HG03045 (cell line): ENCODE data around the gene TIGAR.

ENCODE experiments used
- ATAC-seq: cut with Tn5 transposase; IDR thresholded peaks from one replicate; pipeline ENCODE4 v1.9.1; 2021; ENCODE audit warnings: mild to moderate bottlenecking, moderate library complexity; ENCODE audit not compliant: unreplicated experiment

Gene TIGAR

DNA sequence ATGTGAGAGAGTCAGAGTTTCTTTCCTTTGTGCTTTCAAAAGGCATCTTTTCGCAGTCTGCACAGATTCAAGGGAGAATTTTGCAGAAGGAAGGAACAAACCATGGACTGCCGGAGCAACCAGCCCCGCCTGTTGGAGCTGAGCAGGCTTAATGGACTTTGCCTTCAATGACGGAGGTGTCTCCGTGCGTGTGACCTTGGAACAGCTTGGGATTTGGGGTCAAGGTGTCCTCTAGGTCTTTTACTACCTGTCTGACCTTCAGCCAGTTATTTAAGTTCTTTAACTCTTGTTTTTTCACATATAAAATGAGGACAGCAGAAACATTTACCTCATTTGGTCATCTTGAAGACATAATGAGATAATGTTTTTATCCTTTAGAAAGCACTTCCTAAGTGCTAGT lies 54.4 kb downstream of the TIGAR start:
- no peak for ATAC-seq

DNA sequence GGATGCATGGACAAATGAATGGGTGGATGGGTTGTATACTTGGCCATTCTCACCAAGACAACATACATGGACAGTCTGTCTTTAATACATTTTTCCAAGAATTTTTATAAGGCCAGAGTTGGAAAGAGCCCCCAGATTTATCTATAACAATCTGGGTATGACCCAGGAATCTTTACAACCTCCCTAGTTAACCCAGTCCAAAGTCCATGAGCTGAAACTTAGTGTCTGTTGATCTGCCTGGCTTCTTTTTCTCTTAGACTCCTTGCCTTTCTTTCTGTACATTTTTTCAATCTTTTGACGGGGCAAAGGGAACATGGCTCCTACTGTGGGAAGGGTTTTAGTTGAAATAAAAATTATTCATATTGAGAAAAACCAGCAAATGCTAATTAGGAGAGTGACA lies 57.8 kb downstream of the TIGAR start:
- ATAC-seq = no peak

DNA sequence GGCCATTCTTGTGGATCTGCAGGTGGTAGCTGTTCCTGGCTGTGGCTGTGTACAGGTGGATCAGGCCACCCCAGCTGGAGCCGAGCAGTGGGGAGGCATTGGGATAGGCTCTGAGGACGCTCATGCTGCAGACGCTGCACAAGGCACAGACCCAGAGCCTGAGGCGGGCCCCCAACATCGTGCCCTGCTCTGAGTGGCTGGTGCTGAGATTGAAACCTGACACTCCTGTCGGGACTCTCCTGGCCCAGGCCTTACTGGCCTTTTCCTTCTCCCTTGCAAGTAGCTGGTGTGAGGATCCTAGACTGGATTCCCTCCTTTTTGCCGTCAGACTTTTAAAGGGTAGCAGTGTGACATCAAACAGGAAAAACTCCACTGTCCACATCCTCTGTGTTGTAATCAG lies 58.4 kb downstream of the TIGAR start, which contains the start of gene FGF23:
Gene FGF23, minus strand, starts transcription at position 308 of the 400 bp plus-strand sequence. Its CDS starts 130 bp downstream, at position 178.
- ATAC-seq = no peak

DNA sequence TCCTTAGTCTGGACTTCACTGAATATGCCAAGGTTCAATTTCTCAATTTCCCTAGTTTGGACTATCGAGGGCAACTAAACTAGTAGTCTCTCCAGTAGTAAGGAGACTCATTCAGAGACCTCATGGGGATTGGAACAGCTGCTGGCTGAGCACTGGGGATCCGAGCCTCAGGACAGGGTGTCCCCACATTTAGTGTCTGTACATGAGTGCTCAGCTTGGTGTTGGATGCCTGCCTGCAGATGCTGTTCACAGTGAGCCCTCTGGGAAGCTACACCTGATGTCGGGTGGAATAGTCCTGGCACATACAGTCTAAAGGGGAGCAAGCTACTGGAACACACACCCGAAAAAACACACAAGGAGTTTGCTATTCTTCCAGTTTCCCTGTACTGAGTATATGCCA lies 59.3 kb downstream of the TIGAR start:
- no peak for ATAC-seq

DNA sequence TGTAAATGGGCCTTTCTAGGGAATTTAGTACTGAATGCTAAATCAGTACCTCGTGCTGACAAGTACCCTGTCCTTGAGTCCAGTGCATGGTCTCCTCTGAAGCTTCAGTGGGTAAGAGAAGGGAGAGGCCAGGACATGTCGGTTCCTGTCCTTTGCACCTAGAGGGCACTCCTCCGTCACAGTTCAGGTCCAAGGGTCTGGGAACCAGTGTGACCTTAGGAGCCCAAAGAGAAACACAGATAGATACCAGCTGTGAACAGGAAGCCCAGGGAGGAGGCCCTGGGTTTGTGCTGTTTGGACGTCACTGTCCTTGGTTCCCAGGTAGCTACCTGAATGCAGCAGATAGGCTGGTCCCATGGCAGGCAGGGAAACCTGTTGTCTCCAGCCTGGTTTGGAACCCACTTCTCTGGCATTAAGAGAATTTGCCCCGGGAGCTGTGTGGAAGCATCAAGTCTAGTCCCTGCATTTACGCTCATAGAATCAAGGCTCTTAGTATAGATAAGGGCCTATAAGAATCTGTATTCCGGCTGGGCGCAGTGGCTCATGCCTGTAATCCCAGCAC lies 62.4 kb downstream of the TIGAR start:
- ATAC-seq = no peak

DNA sequence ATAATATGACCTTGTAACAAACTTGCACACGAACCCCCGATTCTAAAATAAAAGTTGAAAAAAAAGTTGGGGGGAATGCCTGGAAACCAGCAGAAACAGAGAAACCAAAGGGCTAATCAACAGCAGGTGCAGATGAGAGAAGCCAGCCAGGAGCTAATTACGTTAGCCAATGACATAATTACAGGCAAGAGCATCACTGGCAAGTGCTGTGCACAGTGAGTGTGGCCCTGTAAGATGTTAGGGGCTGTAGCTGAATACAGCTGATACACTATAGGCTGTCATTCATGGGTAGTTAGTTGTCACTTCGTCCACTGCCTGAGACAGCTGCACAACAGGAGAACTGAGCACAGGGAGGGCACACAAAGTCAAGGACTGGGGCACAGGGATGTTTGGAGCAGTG lies 65.8 kb downstream of the TIGAR start:
- no peak for ATAC-seq

DNA sequence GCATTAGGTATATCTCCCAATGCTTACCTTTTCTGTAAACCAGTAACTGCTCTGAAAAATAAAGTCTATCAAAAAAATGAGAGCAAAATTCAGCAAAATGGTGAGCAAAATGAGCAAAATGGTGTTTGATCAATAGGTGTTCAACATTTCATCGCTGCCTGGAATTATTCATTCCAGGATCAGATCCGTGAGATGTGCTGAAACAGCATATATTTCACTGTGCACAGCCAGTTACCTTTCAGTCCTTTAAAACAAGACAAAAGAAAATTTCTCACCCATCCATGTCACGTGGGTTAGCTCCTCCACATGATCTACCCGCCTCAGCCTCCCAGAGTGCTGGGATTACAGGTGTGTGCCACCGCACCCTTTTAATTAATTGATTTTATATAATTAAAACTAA lies 66.6 kb downstream of the TIGAR start:
- no peak for ATAC-seq

DNA sequence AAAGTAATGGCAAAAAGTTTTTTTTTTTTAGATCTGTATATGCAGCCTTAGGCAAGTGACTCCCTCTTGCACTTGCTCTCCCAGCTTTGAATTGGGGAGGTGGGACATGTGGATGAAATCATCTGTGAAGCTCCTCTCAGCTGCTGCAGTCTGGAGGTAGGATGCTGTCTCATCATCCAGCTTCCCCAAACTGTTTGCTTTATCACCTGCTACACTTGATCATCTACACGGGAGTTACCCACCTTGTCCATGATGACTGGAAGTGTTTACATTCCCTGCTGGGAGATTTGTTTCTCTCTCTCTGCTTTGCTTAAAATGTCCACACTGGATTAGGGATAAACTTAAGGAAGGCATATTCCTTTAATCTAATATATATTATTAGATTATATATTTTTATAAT lies 67.0 kb downstream of the TIGAR start:
- no peak for ATAC-seq

DNA sequence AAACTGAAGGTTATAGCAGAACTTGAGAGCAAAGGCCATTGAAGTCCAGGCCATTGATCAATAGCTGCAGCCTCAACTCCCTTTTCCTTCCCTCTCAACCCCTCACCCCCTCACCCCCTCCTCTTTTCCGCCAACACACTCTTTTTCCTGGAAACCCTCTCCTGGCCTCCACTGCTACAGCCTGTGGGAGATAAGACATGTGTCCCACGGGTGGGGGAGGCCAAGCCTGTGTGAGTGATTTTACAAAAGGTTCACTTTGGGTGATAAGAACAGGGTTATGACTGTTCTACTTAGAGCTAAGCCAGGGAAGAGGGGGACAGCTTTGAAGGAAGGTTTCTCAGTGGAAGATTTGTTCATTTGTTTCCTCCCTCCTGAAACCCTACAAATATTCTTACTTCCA lies 67.6 kb downstream of the TIGAR start:
- ATAC-seq = no peak

DNA sequence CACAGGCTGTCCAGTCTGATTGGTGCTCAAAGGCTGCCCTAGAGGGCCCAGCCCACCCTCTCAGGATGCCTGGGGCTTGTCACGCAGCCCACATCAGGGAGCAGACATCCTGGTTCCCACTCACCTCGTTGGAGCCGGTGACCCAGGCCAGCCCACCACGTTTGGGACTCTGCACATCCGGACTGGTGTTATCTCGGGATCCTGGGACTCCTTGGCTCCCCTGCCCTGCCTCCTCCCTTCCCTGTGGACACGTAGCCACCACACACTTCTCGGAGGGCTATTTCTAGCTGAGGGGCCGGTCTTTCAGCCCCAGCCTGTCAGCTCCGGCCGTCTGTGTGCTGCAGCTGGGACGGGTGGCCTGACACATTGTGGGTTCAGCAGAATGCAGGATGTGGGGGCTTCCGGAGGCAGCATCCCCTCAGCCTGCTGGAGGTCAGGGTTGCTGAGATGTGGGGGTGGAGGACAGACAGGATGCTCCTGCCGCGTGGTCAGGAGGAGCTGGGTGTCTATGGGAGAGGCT lies 71.3 kb downstream of the TIGAR start:
- no peak for ATAC-seq

DNA sequence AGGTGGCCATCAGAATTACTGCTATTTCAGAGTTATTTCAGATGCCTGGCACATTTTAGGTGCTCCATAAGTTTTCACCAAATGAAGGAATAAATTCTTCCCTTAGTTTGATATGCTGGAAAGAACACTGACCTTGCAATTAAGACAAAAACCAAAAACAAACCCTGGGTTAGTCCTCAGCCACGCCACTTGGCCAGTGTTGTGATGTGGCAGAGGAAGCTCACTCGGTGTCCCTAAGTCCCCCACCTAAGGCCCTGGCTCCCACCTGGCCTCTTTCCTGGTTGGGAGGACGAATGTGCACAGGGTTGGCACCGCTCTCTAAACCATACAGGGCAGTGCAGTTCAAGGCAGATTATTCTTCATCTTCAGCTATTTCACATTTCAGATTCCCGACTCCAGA lies 72.2 kb downstream of the TIGAR start:
- ATAC-seq = no peak

DNA sequence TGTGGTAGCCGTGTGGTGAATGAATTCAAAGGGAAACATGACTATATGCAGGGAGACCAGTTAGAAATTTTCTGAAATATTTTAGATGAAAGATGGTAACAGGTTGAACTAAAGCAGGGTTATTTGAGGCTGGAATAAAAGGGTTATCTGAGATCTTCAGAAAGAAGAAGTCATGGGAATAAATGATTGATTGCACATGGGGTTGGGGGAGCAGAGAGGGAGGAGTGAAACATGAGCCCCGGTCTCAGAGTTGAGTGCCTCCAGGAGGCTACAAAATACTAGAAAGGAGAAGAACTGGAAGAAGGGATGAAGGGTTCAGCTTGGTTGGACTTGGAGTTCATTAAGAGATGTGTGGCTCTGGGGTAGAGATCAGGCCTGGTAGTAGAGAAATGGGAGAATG lies 74.8 kb downstream of the TIGAR start:
- no peak for ATAC-seq

DNA sequence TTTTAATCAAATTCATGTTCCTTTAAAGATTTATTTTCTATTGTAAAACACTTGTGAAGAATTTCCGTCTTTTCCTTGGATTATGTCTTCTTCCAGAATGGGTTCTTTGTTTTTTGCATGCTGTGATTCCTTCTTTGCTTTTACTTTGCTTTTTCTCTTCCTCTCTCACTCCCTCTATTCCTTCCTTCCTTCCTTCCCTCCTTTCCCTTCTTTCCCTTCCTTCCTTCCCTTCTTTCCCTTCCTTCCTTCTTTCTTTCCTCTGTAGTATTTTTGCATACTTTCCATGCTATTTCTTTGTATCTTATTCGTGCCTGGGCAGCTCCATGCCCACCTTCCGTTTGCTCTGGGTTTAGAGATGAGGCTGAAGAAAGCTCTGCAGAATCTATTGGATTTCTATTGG lies 80.1 kb downstream of the TIGAR start:
- ATAC-seq = no peak

DNA sequence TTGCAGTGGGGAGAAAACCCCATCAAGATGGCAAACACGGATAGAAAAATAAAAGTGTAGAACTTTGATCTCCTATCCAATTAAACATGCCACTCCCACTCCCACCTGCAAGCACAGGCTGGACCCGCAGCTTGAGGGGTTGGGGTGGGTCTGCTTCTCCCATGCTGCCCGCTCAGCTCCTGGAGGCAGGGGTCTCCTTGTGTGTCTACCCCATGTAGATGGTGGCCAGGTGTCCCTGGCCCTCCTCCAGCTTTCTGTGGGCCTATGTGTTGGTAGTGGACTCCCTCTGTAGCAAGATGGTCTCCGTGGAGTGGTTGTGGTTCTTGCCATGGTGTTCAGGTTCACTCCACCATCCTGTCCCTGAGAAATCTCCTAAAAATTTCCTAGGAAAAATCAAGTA lies 82.0 kb downstream of the TIGAR start:
- no peak for ATAC-seq
